NCI-H1092 (cell line): ENCODE results near the gene PCDHGC3.
A peak's percentile ranks its signal among the peaks of the same experiment; 100 is the strongest.

Experiments
- DNase-seq: peaks from one replicate; lab custom pipeline; 2025; lab: John Stamatoyannopoulos, UW

Gene PCDHGC3

GRCh38 chr5:141508440-141508797 lies 32.7 kb downstream of the PCDHGC3 start:
- no peak for DNase-seq

- DNase-seq = peak; percentile 28
These were observed 33.2 kb downstream of the PCDHGC3 start for GRCh38 chr5:141508798-141509611.

- no peak for DNase-seq
These were observed 34.4 kb downstream of the PCDHGC3 start for GRCh38 chr5:141510160-141510559.

- no peak for DNase-seq
These were observed 35.3 kb downstream of the PCDHGC3 start for GRCh38 chr5:141510850-141511601.

- DNase-seq = no peak
These were observed 36.1 kb downstream of the PCDHGC3 start for GRCh38 chr5:141511771-141512325.

GRCh38 chr5:141512390-141512910 lies 36.7 kb downstream of the PCDHGC3 start:
- peak; percentile 56 for DNase-seq

GRCh38 chr5:141512911-141513626 lies 37.3 kb downstream of the PCDHGC3 start:
- no peak for DNase-seq

GRCh38 chr5:141513627-141514329 lies 38.0 kb downstream of the PCDHGC3 start:
- DNase-seq = peak; percentile 23

GRCh38 chr5:141514330-141515133 lies 38.8 kb downstream of the PCDHGC3 start:
- DNase-seq = no peak

- DNase-seq = no peak
These were observed 39.4 kb downstream of the PCDHGC3 start for GRCh38 chr5:141515141-141515540.

GRCh38 chr5:141515946-141516671 lies 40.3 kb downstream of the PCDHGC3 start:
- no peak for DNase-seq

- DNase-seq = no peak
These were observed 40.9 kb downstream of the PCDHGC3 start for GRCh38 chr5:141516672-141517025.

GRCh38 chr5:141517312-141517711 lies 41.5 kb downstream of the PCDHGC3 start:
- no peak for DNase-seq

- no peak for DNase-seq
These were observed 42.3 kb downstream of the PCDHGC3 start for GRCh38 chr5:141517880-141518617.

- no peak for DNase-seq
These were observed 42.9 kb downstream of the PCDHGC3 start for GRCh38 chr5:141518618-141519015.

- no peak for DNase-seq
These were observed 44.1 kb downstream of the PCDHGC3 start for GRCh38 chr5:141519605-141520565.

GRCh38 chr5:141521244-141521781 lies 45.5 kb downstream of the PCDHGC3 start:
- no peak for DNase-seq

GRCh38 chr5:141522301-141522700 lies 46.5 kb downstream of the PCDHGC3 start:
- DNase-seq = no peak
